B cell (primary cell): Measurements from ENCODE around the gene LRRC42.

Experiments
- EZH2 ChIP-seq: IDR thresholded peaks from 2 replicates; pipeline ENCODE4 v1.6.1; 2012; ENCODE audit warnings: borderline replicate concordance, low read depth, mild to moderate bottlenecking, moderate library complexity, low read length; ENCODE audit not compliant: insufficient read depth, poor library complexity, severe bottlenecking
- TF ChIP-seq, protein P1 (sequence below): fragments of 200-600 bp; IDR thresholded peaks from one replicate; pipeline ENCODE4 v1.8.0; 2022; ENCODE audit warnings: antibody characterized with exemption, mild to moderate bottlenecking

GRCh38 chr1:53902235-53903138, 43.7 kb upstream of the LRRC42 start:
- TF ChIP-seq, protein P1, sequence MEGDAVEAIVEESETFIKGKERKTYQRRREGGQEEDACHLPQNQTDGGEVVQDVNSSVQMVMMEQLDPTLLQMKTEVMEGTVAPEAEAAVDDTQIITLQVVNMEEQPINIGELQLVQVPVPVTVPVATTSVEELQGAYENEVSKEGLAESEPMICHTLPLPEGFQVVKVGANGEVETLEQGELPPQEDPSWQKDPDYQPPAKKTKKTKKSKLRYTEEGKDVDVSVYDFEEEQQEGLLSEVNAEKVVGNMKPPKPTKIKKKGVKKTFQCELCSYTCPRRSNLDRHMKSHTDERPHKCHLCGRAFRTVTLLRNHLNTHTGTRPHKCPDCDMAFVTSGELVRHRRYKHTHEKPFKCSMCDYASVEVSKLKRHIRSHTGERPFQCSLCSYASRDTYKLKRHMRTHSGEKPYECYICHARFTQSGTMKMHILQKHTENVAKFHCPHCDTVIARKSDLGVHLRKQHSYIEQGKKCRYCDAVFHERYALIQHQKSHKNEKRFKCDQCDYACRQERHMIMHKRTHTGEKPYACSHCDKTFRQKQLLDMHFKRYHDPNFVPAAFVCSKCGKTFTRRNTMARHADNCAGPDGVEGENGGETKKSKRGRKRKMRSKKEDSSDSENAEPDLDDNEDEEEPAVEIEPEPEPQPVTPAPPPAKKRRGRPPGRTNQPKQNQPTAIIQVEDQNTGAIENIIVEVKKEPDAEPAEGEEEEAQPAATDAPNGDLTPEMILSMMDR, result no peak
- TF ChIP-seq EZH2, result no peak
